A172 (cell line): ENCODE results near the gene CCDC82. TPM values are rescaled to one million over a fixed set of nuclear protein-coding genes. Genes with fewer than 3 reads are reported as not detected.
"Not testable (repeated sequence)": the region's sequence is repeated elsewhere in the genome, so short reads cannot be mapped to it uniquely, and the experiment has no call there.

Source experiments
- DNase-seq: peaks from one replicate; pipeline ENCODE4 v3.0.0-alpha.2; 2015; ENCODE audit warnings: low spot score
- total RNA-seq: library from RNA; depleted of rRNA; stranded (reverse); fragments of >200 nt; shearing (Covaris generic); gene quantifications from 2 replicates; pipeline ENCODE4 v1.2.3, GENCODE V29; 2014; rRNA removed

Gene CCDC82
- 9.9 and 32.3 TPM in 2 replicates for total RNA-seq

DNA sequence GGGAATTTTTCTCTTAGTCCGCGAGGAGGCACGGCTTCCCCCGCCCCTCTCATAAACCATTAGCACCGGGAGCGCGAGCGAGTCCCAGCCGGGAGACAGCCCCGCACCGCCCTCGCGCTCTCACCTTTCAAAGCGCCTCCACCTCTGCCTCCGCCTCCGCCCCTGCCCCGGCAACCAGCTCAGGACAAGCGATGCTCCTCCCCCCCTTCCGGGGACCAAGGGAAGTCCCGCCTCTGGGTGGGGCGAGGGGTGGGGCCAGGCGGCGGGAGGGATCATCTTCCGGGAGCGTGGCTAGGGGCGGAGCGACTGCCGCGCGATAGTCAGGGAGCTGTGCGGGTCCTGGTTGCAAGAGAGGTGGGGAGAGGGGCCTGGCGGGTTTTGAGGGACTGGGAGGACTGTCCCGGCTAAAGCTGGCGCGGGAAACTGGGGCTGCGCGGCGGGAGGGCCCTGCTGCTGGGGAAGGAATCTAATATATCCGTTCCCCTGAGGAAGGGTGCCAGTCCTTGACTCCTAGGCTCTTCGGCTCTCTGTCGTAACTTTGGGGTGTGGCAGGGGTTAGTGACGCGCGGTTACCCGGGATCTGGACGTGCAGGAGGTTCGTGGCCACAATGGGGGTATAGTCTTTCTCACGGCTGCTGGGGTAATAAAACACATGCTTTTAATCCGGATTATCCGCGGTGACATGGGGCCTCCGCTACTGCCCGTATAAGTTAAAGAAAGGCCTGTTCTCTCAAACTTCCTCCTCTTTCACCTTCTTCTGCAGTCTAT, at the start of gene CCDC82, which contains the start of gene JRKL:
Gene CCDC82 (minus strand): TSS at position 193 of the 768 bp plus-strand sequence. CDS start 5,165 bp downstream, outside the sequence.
Gene JRKL (plus strand): TSS at position 294 of the 768 bp plus-strand sequence. CDS start 637 bp downstream, outside the sequence.
- DNase-seq = peak; percentile 80

- DNase-seq = not testable (repeated sequence)
These were observed 42.9 kb upstream of the CCDC82 start for GRCh38 chr11:96432654-96433053.

GRCh38 chr11:96430668-96431067, 41.0 kb upstream of the CCDC82 start:
- DNase-seq = no peak

- peak; percentile 28 for DNase-seq
These were observed 35.0 kb upstream of the CCDC82 start for GRCh38 chr11:96424693-96425092.

GRCh38 chr11:96413408-96413807, 23.7 kb upstream of the CCDC82 start:
- DNase-seq = no peak

GRCh38 chr11:96412761-96413381, 23.2 kb upstream of the CCDC82 start:
- DNase-seq = no peak

GRCh38 chr11:96411412-96411811, 21.7 kb upstream of the CCDC82 start:
- not testable (repeated sequence) for DNase-seq

- no peak for DNase-seq
These were observed 11.0 kb upstream of the CCDC82 start for GRCh38 chr11:96400697-96401096.

DNA sequence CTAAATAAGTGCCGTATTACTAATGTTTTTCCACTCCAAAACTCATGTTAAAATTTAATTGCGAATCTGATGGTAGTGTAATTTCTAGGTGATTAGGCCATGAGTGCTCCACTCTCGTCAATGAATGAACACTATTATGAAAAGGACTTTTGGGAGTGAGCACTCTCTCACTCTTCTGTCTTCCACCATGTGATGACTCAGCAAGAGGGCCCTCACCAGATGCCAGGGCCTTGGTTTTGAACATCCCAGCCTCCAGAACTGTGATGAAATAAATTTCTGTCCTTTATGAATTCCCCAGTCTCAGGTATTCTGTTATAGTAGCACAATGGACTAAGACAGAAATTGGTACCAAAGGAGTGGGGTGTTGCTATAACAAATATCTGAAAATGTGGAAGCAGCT, 8.2 kb upstream of the CCDC82 start:
- no peak for DNase-seq

DNA sequence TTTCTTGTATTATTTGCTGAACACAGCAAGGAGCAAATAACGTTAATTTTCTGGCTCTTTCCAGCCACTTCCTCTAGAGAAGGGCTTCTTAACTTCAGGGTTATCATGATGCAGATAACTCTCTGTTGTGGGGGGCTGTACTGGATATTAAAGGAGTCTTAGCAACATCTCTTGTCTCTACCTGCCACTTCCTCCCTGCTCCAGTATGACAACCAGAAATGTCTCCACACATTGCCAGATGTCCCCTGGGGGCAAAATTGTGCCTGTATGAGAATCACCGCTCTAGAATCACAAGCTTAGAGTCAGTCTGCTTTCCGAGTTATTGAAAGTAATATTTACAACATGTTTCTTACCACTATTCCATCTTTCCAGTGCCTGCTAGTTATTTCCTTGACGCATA, 6.9 kb upstream of the CCDC82 start:
- DNase-seq = no peak

DNA sequence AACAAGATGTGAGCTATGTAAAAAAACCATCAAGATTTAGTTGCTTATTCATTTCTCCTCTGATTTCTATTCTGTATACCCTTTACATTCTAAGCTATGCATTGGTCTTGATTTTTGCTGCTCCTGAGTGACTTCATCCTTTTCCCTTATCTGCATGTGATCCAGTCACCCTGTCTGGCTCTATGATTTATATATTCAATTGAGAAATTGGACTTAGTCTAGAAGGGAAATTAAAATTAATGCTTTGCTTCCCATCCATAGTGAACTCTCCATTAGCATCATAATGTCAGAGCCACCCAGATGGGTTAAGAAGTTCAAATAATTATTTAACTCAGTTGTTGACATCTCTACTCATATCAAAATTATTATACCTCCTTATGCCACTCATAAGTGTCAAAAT, 5.1 kb upstream of the CCDC82 start:
- DNase-seq = no peak

- peak; percentile 22 for DNase-seq
These were observed 4.1 kb upstream of the CCDC82 start for GRCh38 chr11:96393753-96394348.

- DNase-seq = no peak
These were observed 2.1 kb upstream of the CCDC82 start for GRCh38 chr11:96391698-96392307.

DNA sequence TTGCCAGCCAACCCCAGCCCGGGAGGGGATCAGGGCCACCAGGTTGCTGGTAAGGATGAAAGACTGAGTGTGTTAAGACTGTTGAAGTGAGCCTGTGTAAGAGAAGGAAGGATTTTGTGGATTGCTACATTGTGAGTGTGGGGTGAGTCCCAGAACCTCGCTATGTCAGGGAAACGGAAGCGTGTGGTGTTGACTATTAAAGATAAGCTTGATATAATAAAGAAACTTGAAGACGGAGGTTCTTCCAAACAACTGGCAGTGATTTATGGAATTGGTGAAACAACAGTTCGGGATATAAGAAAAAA, 728 bp upstream of the CCDC82 start:
- peak; percentile 3 for DNase-seq

GRCh38 chr11:96388891-96389719, 607 bp downstream of the CCDC82 start:
- DNase-seq = no peak

DNA sequence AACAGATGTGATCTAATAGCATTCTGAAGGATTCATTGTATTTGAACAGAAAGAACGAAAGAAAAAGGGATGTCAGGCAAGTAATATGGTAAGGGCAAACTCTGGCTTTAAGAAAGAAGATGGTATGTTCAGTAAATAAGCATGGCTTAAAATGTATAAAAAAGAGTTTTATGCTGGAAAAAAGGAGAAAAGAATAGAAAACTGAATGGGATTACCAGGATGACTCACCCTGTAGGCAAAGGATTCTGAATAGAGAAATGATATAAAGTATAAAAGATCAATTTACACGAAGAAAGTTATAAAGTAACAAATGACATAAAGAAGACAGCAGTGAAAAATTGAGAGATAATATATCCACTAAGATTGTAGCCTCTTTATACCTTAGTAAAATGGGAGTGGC, 4.5 kb downstream of the CCDC82 start:
- no peak for DNase-seq

DNA sequence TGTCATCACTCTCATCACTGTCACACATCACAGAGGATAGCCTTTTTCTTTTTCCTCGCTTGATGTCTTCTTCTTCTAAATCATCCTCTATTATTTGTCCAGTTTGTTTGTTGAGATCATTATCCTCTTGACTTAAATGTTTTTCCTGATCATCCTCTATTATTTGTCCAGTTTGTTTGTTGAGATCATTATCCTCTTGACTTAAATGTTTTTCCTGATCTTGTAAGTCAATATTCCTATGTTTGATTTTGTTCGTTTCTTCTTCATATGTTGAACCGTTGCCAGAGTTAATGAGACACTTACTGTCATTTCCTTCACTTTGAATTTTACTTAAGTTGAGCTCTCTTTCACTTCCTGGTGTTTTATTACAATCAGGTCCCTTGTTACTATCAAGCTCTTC, 5.6 kb downstream of the CCDC82 start:
- DNase-seq = no peak

GRCh38 chr11:96376796-96377195, 12.9 kb downstream of the CCDC82 start:
- DNase-seq = no peak

GRCh38 chr11:96373826-96374225, 15.9 kb downstream of the CCDC82 start:
- DNase-seq = no peak

GRCh38 chr11:96367342-96367741, 22.4 kb downstream of the CCDC82 start:
- no peak for DNase-seq

GRCh38 chr11:96366024-96366423, 23.7 kb downstream of the CCDC82 start:
- no peak for DNase-seq

- no peak for DNase-seq
These were observed 24.2 kb downstream of the CCDC82 start for GRCh38 chr11:96365493-96365892.
